CD8-positive, alpha-beta memory T cell (primary cell): ENCODE measurements around the gene MCF2L. TPM values are rescaled to one million over a fixed set of nuclear protein-coding genes. Genes with fewer than 3 reads are reported as not detected.
A peak's percentile ranks its signal among the peaks of the same experiment; 100 is the strongest.

ENCODE experiments used
- CTCF ChIA-PET: fragments of 350-600 bp; sonication (Branson Sonifier 250); formaldehyde crosslinking; loops from one replicate; lab custom pipeline; 2021; ENCODE audit warnings: antibody characterized with exemption; lab: Charles Lee
- POLR2A ChIA-PET: fragments of 350-600 bp; sonication (Branson Sonifier 250); formaldehyde crosslinking; loops from one replicate; lab custom pipeline; 2021; ENCODE audit warnings: antibody characterized with exemption; lab: Charles Lee
- DNase-seq, 5 donors: peaks; one replicate each; pipeline versions ENCODE4 v3.0.0 to v3.0.0-alpha.2; 2020 to 2022; ENCODE audit warnings: mixed read lengths in 1 of 5
- H3K27ac ChIP-seq: one replicate; pipeline ENCODE4 v1.7.0; 2013; ENCODE audit warnings: low read depth, mild to moderate bottlenecking, low read length, moderate library complexity
- H3K27me3 ChIP-seq: 2 replicates; pipeline ENCODE4 v1.7.0; 2013; ENCODE audit warnings: low read length, mild to moderate bottlenecking; ENCODE audit not compliant: insufficient read depth, poor library complexity, severe bottlenecking
- H3K36me3 ChIP-seq: 2 replicates; pipeline ENCODE4 v1.7.0; 2013; ENCODE audit warnings: mild to moderate bottlenecking, low read length, moderate library complexity; ENCODE audit not compliant: insufficient read depth
- H3K4me1 ChIP-seq: 2 replicates; pipeline ENCODE4 v1.7.0; 2013; ENCODE audit warnings: mild to moderate bottlenecking, low read length, moderate library complexity; ENCODE audit not compliant: insufficient read depth
- H3K4me3 ChIP-seq: 2 replicates; pipeline ENCODE4 v1.7.0; 2013; ENCODE audit warnings: mild to moderate bottlenecking, low read length
- H3K9me3 ChIP-seq: 2 replicates; pipeline ENCODE4 v1.7.0; 2013; ENCODE audit warnings: mild to moderate bottlenecking, low read length
- H3K27ac Mint-ChIP-seq, 8 donors: one replicate each; pipeline ENCODE4 v1.8.0; 2020 to 2021; ENCODE audit warnings: mixed read lengths in 8 of 8, mild to moderate bottlenecking in 6 of 8, inconsistent platforms in 3 of 8, moderate library complexity in 3 of 8
- H3K27me3 Mint-ChIP-seq, 2 donors: one replicate each; pipeline ENCODE4 v1.8.0; 2020 to 2021; ENCODE audit warnings: mixed read lengths in 2 of 2, mild to moderate bottlenecking in 1 of 2, moderate library complexity in 1 of 2
- H3K36me3 Mint-ChIP-seq, 3 donors: one replicate each; pipeline ENCODE4 v1.8.0; 2020 to 2021; ENCODE audit warnings: mixed read lengths in 3 of 3, inconsistent platforms in 1 of 3, mild to moderate bottlenecking in 1 of 3
- H3K4me1 Mint-ChIP-seq, 3 donors: one replicate each; pipeline ENCODE4 v1.8.0; 2020 to 2021; ENCODE audit warnings: mixed read lengths in 3 of 3, inconsistent platforms in 1 of 3, mild to moderate bottlenecking in 1 of 3
- H3K4me3 Mint-ChIP-seq, 7 donors: one replicate each; pipeline ENCODE4 v1.8.0; 2020 to 2021; ENCODE audit warnings: mixed read lengths in 7 of 7, mild to moderate bottlenecking in 6 of 7, moderate library complexity in 4 of 7, inconsistent platforms in 2 of 7
- H3K9me3 Mint-ChIP-seq, 5 donors: one replicate each; pipeline ENCODE4 v1.8.0; 2020 to 2022; ENCODE audit warnings: mixed read lengths in 5 of 5, mild to moderate bottlenecking in 3 of 5, moderate library complexity in 2 of 5, inconsistent platforms in 1 of 5
- polyA plus RNA-seq: library from polyadenylated mRNA; unstranded; fragments of 300-500 nt; fragmentation: Illumina TruSeq; gene quantifications from one replicate; pipeline ENCODE4 v1.2.3, GENCODE V29; 2021
- total RNA-seq, 2 experiments: library from RNA; stranded (reverse); gene quantifications; one replicate each; pipeline ENCODE4 v1.2.3, GENCODE V29; 2021

MCF2L gene
- total and polyA plus RNA-seq, 3 experiments from 2014 or later = 2.5 to 9.6 (median 9.1) TPM

GRCh38 chr13:113117335-113117872 lies 148.4 kb downstream of the MCF2L start:
- DNase-seq = no peak
- peaks cover 0 to 19% of the 10 kb centered on the region in 2 donors for H3K27me3 Mint-ChIP-seq

GRCh38 chr13:113117911-113118260 lies 148.9 kb downstream of the MCF2L start:
- ChIA-PET POLR2A (no interaction called here), CTCF (no interaction called here)
- no peak overlapping the region for H3K27ac ChIP-seq
- no peaks in the 10 kb centered on the region for H3K9me3 ChIP-seq
- no peaks in the 10 kb centered on the region for H3K36me3 Mint-ChIP-seq
- no peaks in the 10 kb centered on the region for H3K36me3 ChIP-seq
- H3K27ac Mint-ChIP-seq = no peak overlapping the region
- H3K4me1 Mint-ChIP-seq = no peaks in the 10 kb centered on the region
- no peaks in the 10 kb centered on the region for H3K9me3 Mint-ChIP-seq
- H3K27me3 Mint-ChIP-seq = peaks cover 0 to 24% of the 10 kb centered on the region in 2 donors
- no peaks in the 10 kb centered on the region for H3K27me3 ChIP-seq
- DNase-seq = peak in 1 of 5 donors; percentile 29
- H3K4me1 ChIP-seq = no peaks in the 10 kb centered on the region
- H3K4me3 Mint-ChIP-seq = no peak overlapping the region
- no peak overlapping the region for H3K4me3 ChIP-seq

More at GRCh38 chr13:113117335-113117872, 148.4 kb downstream of the MCF2L start:
- no peaks in the 10 kb centered on the region for H3K27me3 ChIP-seq
- no peaks in the 10 kb centered on the region for H3K36me3 Mint-ChIP-seq
- no peak overlapping the region for H3K27ac Mint-ChIP-seq
- POLR2A ChIA-PET = no interaction called here
- no peaks in the 10 kb centered on the region for H3K9me3 ChIP-seq
- no peak overlapping the region for H3K4me3 Mint-ChIP-seq
- no peaks in the 10 kb centered on the region for H3K9me3 Mint-ChIP-seq
- no peak overlapping the region for H3K4me3 ChIP-seq
- no peaks in the 10 kb centered on the region for H3K4me1 Mint-ChIP-seq
- H3K27ac ChIP-seq = no peak overlapping the region
- no peaks in the 10 kb centered on the region for H3K4me1 ChIP-seq
- no peaks in the 10 kb centered on the region for H3K36me3 ChIP-seq
- CTCF ChIA-PET = no interaction called here

- H3K4me3 Mint-ChIP-seq = no peak overlapping the region
- no peaks in the 10 kb centered on the region for H3K36me3 Mint-ChIP-seq
- H3K4me1 Mint-ChIP-seq = no peaks in the 10 kb centered on the region
- Histone ChIP-seq H3K27me3 (no peaks in the 10 kb centered on the region), H3K27ac (no peak overlapping the region), H3K4me3 (no peak overlapping the region), H3K9me3 (no peaks in the 10 kb centered on the region), H3K4me1 (no peaks in the 10 kb centered on the region), H3K36me3 (no peaks in the 10 kb centered on the region)
- peak in 1 of 5 donors; percentile 40 for DNase-seq
- no peak overlapping the region for H3K27ac Mint-ChIP-seq
- H3K9me3 Mint-ChIP-seq = no peaks in the 10 kb centered on the region
- ChIA-PET POLR2A (no interaction called here), CTCF (no interaction called here)
- peaks cover 0 to 26% of the 10 kb centered on the region in 2 donors for H3K27me3 Mint-ChIP-seq
These were observed 149.4 kb downstream of the MCF2L start for GRCh38 chr13:113118261-113119021.

GRCh38 chr13:113119166-113119821 lies 150.3 kb downstream of the MCF2L start:
- H3K36me3 Mint-ChIP-seq = no peaks in the 10 kb centered on the region
- peaks cover 0 to 26% of the 10 kb centered on the region in 2 donors for H3K27me3 Mint-ChIP-seq

GRCh38 chr13:113119822-113120189 lies 150.8 kb downstream of the MCF2L start:
- ChIA-PET CTCF (no interaction called here), POLR2A (no interaction called here)
- Histone ChIP-seq H3K4me1 (no peaks in the 10 kb centered on the region), H3K4me3 (no peak overlapping the region), H3K27ac (no peak overlapping the region), H3K9me3 (no peaks in the 10 kb centered on the region), H3K36me3 (no peaks in the 10 kb centered on the region), H3K27me3 (no peaks in the 10 kb centered on the region)
- Mint-ChIP-seq H3K4me1 (no peaks in the 10 kb centered on the region), H3K36me3 (no peaks in the 10 kb centered on the region), H3K27me3 (peaks cover 0 to 26% of the 10 kb centered on the region in 2 donors), H3K9me3 (no peaks in the 10 kb centered on the region), H3K4me3 (no peak overlapping the region), H3K27ac (no peak overlapping the region)
- no peak for DNase-seq

More at GRCh38 chr13:113119166-113119821, 150.3 kb downstream of the MCF2L start:
- ChIA-PET CTCF (no interaction called here), POLR2A (no interaction called here)
- no peak overlapping the region for H3K4me3 ChIP-seq
- no peaks in the 10 kb centered on the region for H3K27me3 ChIP-seq
- H3K27ac ChIP-seq = no peak overlapping the region
- no peaks in the 10 kb centered on the region for H3K36me3 ChIP-seq
- no peaks in the 10 kb centered on the region for H3K9me3 ChIP-seq
- no peak for DNase-seq
- peak overlapping the region in 1 of 8 donors; percentile 23 for H3K27ac Mint-ChIP-seq
- no peaks in the 10 kb centered on the region for H3K4me1 ChIP-seq
- no peak overlapping the region for H3K4me3 Mint-ChIP-seq
- no peaks in the 10 kb centered on the region for H3K9me3 Mint-ChIP-seq
- no peaks in the 10 kb centered on the region for H3K4me1 Mint-ChIP-seq

- POLR2A ChIA-PET = no interaction called here
- H3K4me3 Mint-ChIP-seq = no peak overlapping the region
These were observed 151.5 kb downstream of the MCF2L start for GRCh38 chr13:113120300-113121182.

GRCh38 chr13:113121183-113121927 lies 152.3 kb downstream of the MCF2L start:
- Histone ChIP-seq H3K27ac (no peak overlapping the region), H3K27me3 (no peaks in the 10 kb centered on the region), H3K9me3 (no peaks in the 10 kb centered on the region), H3K4me3 (no peak overlapping the region), H3K36me3 (no peaks in the 10 kb centered on the region), H3K4me1 (no peaks in the 10 kb centered on the region)
- Mint-ChIP-seq H3K4me1 (no peaks in the 10 kb centered on the region), H3K4me3 (no peak overlapping the region), H3K27ac (no peak overlapping the region), H3K9me3 (no peaks in the 10 kb centered on the region), H3K27me3 (peaks cover 7 to 27% of the 10 kb centered on the region in 2 donors), H3K36me3 (no peaks in the 10 kb centered on the region)
- CTCF ChIA-PET = no interaction called here
- peak in 1 of 5 donors; percentile 42 for DNase-seq
- POLR2A ChIA-PET = no interaction called here

More at GRCh38 chr13:113120300-113121182, 151.5 kb downstream of the MCF2L start:
- Mint-ChIP-seq H3K9me3 (no peaks in the 10 kb centered on the region), H3K27me3 (peaks cover under 1 to 26% of the 10 kb centered on the region in 2 donors), H3K4me1 (no peaks in the 10 kb centered on the region), H3K27ac (no peak overlapping the region), H3K36me3 (no peaks in the 10 kb centered on the region)
- no peak overlapping the region for H3K4me3 ChIP-seq
- CTCF ChIA-PET = no interaction called here
- DNase-seq = peak in 1 of 5 donors; percentile 43
- H3K27ac ChIP-seq = no peak overlapping the region
- no peaks in the 10 kb centered on the region for H3K36me3 ChIP-seq
- no peaks in the 10 kb centered on the region for H3K9me3 ChIP-seq
- H3K27me3 ChIP-seq = no peaks in the 10 kb centered on the region
- no peaks in the 10 kb centered on the region for H3K4me1 ChIP-seq
